ENCODE measurements around the gene C19orf25.

Gene C19orf25

DNA sequence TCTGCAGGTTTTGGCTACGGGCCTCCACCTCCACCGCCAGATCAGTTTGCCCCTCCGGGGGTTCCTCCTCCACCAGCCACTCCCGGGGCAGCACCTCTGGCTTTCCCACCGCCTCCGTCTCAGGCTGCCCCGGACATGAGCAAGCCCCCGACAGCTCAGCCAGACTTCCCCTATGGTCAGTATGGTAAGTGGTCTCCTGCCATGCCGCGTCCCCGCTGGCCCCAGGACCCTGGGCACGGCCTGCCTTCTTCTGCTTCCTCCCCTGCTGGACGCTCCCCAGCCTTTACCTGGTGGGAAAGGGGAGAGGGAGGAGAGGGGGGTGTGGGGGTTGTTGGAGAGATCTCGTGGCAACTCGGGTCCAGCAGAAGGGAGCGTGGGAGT lies 46.5 kb downstream of the C19orf25 start:
- no peak for DNase-seq (ENCODE audit: low read depth)

DNA sequence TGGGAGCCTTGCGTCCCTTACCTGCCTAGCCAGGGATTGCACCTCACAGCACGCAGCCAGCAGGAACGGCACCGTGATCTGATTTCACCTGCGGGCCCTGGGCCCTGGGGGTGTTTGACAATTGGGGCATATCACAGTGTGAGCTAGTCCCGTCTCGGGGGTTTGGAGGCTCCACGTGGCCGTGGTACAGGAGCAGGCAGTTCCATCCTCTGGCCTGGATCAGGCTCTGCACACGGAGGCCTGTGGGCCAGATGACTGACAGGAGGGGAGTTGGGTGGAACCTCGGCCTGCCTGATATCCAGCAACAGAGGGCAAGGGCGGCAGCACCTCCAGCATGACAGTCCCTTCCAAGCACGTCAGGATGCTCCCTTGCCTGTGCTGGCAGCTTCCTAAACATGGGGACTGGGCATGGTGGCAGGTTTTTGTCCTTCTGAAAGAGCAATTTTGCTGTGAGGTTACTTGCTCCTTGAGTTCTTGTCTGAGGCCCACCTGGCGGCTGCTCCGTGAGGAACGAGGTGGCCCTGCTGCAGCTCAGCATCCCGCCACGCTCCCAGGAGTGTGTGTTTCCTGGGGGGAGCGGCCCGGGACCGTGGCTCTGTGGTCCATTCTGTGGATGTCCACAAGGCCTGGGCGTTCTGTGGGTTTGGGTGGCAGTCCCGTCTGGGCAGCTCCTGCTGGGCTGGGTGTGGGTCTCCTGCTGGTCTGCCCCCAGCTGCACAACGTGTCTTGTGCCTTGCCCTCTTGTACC lies 47.1 kb downstream of the C19orf25 start:
- no peak for DNase-seq (ENCODE audit: low read depth)

DNA sequence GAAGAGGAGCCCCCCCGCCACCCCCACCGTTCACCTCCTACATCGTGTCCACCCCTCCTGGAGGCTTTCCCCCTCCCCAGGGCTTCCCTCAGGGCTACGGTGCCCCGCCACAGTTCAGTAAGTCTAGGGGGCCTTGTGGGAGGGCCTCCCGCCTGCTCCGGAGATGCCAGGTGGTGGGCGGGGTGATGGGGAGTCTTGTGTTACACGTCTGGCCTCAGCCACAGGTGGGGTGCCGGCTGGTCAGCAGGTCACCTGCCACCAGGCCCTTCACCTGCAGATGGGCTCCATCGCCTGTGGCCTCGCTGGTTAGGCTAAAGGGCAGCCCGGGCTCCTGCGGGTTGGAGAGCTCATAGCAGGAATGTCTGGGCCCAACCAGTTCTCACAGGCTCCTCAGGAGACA lies 48.8 kb downstream of the C19orf25 start:
- no peak for DNase-seq (ENCODE audit: low read depth)

DNA sequence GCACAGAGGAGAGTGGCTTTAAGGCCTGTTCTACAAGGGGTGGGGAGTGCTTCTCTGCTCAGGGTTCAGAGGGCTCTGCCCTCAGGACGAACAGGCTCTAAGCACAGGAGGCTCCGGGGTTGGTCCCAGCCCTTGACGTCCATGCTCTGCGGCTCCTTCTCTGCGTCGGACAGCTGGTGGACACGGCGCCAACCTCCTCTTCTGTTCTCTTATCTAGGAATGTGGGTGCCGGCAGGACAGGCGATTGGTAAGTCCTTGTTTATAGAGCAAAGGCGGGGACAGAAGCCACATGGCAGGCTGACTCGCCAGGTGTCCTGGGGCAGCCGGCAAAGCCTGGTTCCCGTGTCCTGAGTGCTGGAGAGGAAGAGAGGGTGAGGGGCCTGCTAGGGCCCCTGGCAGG lies 49.3 kb downstream of the C19orf25 start:
- no peak for DNase-seq (ENCODE audit: low read depth)

DNA sequence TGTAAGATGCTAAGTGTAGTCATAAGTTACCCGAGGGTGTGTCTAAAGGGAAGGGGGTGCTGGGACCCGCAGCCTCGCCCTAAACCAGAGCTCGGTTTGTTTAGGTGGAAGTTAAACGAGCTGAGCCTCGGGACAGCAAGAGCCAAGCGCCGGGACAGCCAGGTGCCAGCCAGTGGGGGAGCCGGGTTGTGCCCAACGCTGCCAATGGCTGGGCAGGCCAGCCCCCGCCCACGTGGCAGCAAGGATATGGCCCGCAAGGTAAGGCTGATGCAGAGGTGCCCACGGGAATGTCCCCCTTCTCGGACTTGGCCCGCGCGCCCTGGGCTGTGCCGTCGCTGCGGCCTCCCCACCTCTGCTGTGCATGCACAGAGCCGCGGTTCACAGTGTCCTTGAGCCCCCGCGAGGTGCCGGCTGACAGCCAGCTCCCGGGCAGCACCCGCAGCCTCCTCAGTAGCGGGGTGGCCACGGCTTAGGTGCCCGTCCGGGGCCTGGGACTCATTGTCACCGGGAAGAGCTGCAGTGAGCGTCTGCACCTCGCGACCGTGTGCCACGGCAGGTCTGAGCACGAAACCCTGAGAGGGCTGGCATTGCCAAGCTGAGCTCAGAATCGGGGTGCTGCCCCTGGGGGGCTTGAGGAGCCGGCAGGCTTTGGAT lies 50.1 kb downstream of the C19orf25 start:
- no peak for DNase-seq (ENCODE audit: low read depth)

DNA sequence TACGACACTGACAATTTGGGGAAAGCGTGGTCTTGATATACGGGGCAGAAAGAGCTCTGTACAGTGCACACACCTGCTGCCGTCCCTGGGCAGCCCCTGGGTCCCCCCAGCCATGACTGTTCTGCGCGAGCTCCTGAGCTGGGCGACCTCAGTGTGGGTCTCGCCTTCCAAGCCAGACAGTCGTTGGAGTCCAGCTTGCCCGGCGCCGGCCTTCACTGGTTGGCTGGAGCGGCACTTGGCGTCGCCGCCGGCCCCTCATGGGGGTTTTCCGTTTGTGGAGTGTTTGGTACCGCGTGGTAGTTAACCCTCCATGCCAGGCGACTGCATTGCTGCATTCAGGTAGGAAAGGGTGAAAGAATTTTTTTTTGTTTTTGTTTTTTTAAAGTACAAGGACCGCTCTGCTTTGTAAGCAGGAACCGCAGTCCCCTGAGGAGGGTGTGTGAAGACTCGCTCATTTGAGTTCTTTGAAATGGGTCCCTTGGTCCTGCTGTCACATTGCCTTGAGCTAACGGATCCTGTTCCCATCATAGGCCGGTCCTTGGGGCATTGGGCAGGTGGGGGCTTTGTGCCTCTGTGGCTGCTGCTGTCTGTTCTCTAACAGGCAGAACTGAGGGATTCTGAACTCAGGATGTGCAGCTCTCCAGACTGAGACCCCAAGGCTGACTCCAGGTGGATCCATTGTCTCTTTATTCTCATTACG lies 51.6 kb downstream of the C19orf25 start:
- DNase-seq (ENCODE audit: low read depth) = no peak

DNA sequence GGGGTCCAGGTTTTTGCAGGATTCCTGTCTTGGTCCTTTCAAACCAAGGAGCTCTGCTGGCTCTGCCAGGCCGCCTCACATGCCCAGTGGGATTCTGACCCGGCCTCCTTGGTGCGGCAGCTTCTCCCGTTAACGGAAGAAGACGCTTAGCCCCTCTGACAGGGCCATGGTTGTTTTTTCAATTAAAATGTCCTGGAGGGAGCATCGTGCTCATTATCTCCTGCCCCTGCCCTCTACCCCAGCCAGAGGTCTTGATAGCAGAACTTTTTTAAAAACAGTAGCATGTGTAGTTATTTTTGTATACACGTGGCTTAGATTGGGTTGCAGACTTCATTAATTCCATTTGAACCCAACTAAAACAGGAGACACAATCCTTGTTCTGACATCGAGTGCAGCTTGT lies 52.3 kb downstream of the C19orf25 start:
- DNase-seq (ENCODE audit: low read depth) = no peak

DNA sequence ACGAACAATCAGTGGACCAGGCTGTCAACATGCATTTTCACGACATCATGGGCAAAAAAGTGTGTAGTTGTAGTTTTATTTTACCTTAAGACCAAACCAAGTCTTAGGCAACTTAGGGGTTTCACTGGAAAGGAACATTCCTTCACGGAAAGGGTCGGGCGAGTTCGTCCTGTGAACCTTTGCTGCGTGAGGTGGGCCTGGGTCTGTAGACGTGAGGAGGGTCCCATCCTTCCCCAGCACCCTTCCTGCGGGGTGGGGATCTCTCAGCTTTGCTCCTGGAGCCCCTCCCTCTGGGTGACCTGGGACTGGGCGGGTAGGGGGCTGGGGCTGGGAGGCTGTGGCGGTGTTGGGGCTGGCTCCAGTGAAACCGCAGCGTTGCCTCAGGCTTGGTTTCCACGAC lies 53.1 kb downstream of the C19orf25 start:
- no peak for DNase-seq (ENCODE audit: low read depth)

DNA sequence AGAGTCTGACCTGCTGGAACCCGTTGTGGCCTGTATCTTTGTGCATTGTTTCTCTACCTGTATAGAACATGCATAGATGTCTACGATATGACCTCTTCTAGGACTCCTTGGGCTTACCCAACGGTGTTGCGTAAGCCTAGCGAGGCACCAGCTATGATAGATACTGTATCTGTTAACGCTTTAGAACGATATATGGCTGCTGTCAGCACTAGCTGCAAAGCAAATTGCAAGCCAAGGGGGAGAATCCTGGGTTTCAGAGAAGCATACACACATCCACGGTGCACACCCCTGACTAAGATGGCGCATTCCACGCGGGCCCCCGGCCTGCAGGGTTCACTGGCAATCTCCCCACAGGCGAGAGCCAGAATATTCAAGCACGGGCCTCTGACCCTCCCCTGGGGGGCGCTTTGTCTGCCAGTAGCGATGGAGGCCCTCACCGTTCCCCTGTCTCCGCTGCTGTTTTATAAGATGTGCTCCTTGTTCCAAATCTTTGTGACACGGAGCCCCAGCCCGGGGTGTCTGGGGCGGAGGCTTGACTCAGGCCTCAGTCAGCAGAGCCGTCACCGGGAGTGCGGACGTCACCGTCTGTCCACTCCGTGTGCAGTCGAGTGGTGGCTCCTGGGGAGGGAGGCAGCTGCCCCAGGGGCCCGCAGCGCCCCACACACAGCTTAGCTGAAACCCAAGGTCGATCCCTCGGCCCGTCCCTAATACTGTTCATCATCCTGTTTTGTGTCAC lies 53.7 kb downstream of the C19orf25 start:
- no peak for DNase-seq (ENCODE audit: low read depth)

DNA sequence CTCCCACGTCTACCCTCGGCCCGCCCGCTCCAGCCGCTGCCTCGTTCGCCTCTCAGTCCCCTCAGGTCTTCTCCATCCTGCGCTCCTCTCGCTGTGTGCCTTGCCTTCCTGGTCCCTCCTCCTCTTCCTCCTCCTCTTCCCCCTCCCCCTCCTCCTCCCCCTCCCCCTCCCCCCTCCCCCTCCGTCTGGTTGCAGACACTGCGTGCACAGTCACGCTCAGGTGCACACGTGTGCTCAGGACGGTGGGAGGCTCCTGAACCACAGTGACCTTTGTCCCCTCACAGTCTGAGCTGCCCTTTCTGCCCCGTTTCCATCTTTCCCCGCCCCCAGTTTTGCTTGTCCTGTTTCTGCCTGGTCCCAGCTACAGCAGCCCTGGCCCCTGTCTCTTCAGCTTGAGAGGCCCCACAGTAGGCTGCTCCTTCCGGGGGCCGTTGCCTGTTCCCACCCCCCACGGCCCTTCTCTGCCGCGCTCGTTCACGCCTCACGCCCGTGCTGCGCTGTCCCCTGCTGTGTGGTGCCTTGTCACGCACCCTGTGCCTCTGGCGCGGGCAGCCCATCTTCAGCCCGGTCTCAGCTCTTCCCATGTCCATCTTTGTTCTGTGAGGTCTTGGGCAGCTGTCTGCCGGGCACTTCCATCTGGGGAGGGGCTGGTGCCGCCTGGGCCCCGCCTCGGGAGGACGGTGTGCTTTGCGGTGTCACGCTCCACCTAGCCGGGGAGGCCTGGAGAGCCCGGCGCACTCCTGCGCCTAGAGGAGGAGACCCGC lies 54.6 kb downstream of the C19orf25 start:
- no peak for DNase-seq (ENCODE audit: low read depth)

DNA sequence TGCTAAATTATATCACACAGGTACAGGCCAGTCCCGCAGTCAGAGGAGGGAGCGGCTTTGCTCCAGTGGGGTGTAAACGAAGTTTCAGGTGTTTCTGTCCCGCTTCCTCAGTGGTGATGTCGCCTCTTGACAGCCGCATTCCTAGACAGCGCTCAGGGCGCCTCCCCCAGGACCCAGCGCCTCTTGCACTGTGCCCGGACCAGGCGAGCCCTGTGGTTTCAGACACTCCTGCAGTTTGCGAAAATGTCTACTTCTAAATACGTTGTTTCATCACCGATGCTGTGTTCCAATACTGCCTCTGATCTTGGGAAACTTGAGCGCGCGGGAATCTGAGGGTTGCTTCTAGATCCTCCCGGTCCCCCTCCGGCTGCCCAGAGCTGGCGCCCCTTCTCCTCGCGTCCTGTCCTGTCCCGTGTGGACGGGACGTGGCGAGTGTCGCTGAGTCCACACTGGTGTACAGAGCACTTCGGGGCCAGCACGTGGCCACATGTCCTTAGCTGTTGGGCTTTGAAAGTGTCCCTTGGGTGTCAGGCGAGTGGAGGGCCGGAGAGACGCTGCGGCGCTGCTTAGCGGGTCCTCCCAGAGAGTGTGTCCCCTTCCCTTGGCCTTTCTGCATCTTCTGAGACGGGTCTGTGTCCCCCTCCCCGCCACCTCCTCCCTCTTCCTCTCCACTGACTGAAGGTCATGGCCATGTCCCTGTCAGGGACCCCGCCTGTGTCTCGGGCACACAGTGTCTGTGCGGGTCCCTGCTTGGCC lies 55.4 kb downstream of the C19orf25 start:
- DNase-seq (ENCODE audit: low read depth) = no peak

Measured in non-pigmented ciliary epithelial cell (primary cell).